SK-N-SH (cell line): ENCODE measurements around the gene MRNIP. TPM values are rescaled to one million over a fixed set of nuclear protein-coding genes. Genes with fewer than 3 reads are reported as not detected.

Experiments
- CTCF ChIA-PET: fragments of 300-600, 350-600 bp; formaldehyde crosslinking; extraction: SDS; loops from one replicate; lab custom pipeline; 2021; lab: Yijun Ruan, JAX
- POLR2A ChIA-PET: fragments of 350-600 bp; sonication (Branson Sonifier 250); formaldehyde crosslinking; extraction: SDS; loops from one replicate; lab custom pipeline; 2020; ENCODE audit warnings: antibody characterized with exemption, inconsistent platforms; lab: Yijun Ruan, JAX
- DNase-seq: peaks from one replicate; pipeline ENCODE4 v3.0.0; 2012
- H2AFZ ChIP-seq: fragments of 200-600 bp; sonication (generic); 2 replicates; pipeline ENCODE4 v1.8.1; 2016; ENCODE audit warnings: antibody characterized with exemption, mild to moderate bottlenecking, low read depth
- H3F3A ChIP-seq: fragments of 200-600 bp; sonication (generic); replicated peaks from 2 replicates; pipeline ENCODE3; 2016; ENCODE audit warnings: antibody characterized with exemption, mild to moderate bottlenecking; ENCODE audit not compliant: insufficient read depth
- H3K27ac ChIP-seq, 2 experiments: fragments of 200-500 bp in 1 of 2; fragments of 200-600 bp in 1 of 2; sonication (Bioruptor generic) in 1 of 2; sonication (generic), shearing (Covaris generic) in 1 of 2; 2 replicates each; pipeline versions ENCODE4 v1.5.1 to v1.6.1; 2014 to 2016; ENCODE audit warnings: low read depth in 2 of 2, inconsistent platforms in 1 of 2, low read length in 1 of 2, mild to moderate bottlenecking in 1 of 2, mixed read lengths in 1 of 2
- H3K27me3 ChIP-seq: fragments of 200-600 bp; sonication (generic), shearing (Covaris generic); 2 replicates; pipeline ENCODE4 v1.6.1; 2016; ENCODE audit warnings: mixed run types; ENCODE audit not compliant: insufficient read depth
- H3K36me3 ChIP-seq, 2 experiments: fragments of 200-500 bp in 1 of 2; fragments of 200-600 bp in 1 of 2; sonication (Bioruptor generic) in 1 of 2; sonication (generic) in 1 of 2; replicated peaks in 1 of 2; 2 replicates each; pipeline versions ENCODE3 to v1.5.1; 2014 to 2016; ENCODE audit warnings: low read length in 1 of 2, mild to moderate bottlenecking in 1 of 2; ENCODE audit not compliant: insufficient read depth in 2 of 2, control insufficient read depth in 1 of 2
- H3K4me1 ChIP-seq, 2 experiments: fragments of 200-500 bp in 1 of 2; fragments of 200-600 bp in 1 of 2; sonication (Bioruptor generic) in 1 of 2; sonication (generic), shearing (Covaris generic) in 1 of 2; 2 replicates each; pipeline versions ENCODE4 v1.5.1 to v1.6.1; 2014 to 2016; ENCODE audit warnings: low read depth in 1 of 2, low read length in 1 of 2, mixed run types in 1 of 2; ENCODE audit not compliant: insufficient read depth in 2 of 2, control insufficient read depth in 1 of 2
- H3K4me2 ChIP-seq: fragments of 200-600 bp; sonication (generic), shearing (Covaris generic); 2 replicates; pipeline ENCODE4 v1.6.1; 2017; ENCODE audit warnings: mixed run types
- H3K4me3 ChIP-seq, 2 experiments: fragments of 200-500 bp in 1 of 2; fragments of 200-600 bp in 1 of 2; sonication (Bioruptor generic) in 1 of 2; sonication (generic), shearing (Covaris generic) in 1 of 2; 2 replicates each; pipeline versions ENCODE4 v1.5.1 to v1.8.1; 2014 to 2016; ENCODE audit warnings: low read depth in 2 of 2, inconsistent platforms in 1 of 2, low read length in 1 of 2, mild to moderate bottlenecking in 1 of 2, mixed read lengths in 1 of 2, moderate library complexity in 1 of 2
- H3K79me2 ChIP-seq: fragments of 200-600 bp; sonication (generic); 2 replicates; pipeline ENCODE4 v1.8.1; 2017; ENCODE audit warnings: mild to moderate bottlenecking; ENCODE audit not compliant: insufficient read depth
- H3K9ac ChIP-seq: fragments of 200-600 bp; sonication (generic); 2 replicates; pipeline ENCODE4 v1.6.1; 2017; ENCODE audit warnings: mixed run types
- H3K9me2 ChIP-seq: fragments of 200-600 bp; sonication (generic); 2 replicates; pipeline ENCODE4 v1.6.1; 2017; ENCODE audit warnings: mixed run types
- H3K9me3 ChIP-seq: fragments of 200-600 bp; sonication (generic); 2 replicates; pipeline ENCODE4 v1.6.1; 2017; ENCODE audit warnings: mixed run types, mild to moderate bottlenecking, moderate library complexity
- H4K20me1 ChIP-seq: fragments of 200-600 bp; sonication (generic); 2 replicates; pipeline ENCODE4 v1.6.1; 2017; ENCODE audit warnings: mild to moderate bottlenecking, mixed run types; ENCODE audit not compliant: insufficient read depth
- ELF1 ChIP-seq: IDR thresholded peaks from 2 replicates; pipeline ENCODE4 v1.4.0; 2012
- EZH2phosphoT487 ChIP-seq: fragments of 200-600 bp; sonication (generic); IDR thresholded peaks from 2 replicates; pipeline ENCODE4 v1.6.1; 2017; ENCODE audit warnings: low read depth, mixed run types, mild to moderate bottlenecking, antibody characterized with exemption, moderate library complexity, borderline replicate concordance
- GABPA ChIP-seq: IDR thresholded peaks from 2 replicates; pipeline ENCODE4 v1.4.0; 2012; ENCODE audit warnings: low read depth, mild to moderate bottlenecking
- GATA2 ChIP-seq: sonication (generic); formaldehyde crosslinking; IDR thresholded peaks from 2 replicates; pipeline ENCODE4 v1.5.0; 2020; ENCODE audit warnings: mild to moderate bottlenecking, missing genetic modification reagents
- JUND ChIP-seq: IDR thresholded peaks from 2 replicates; pipeline ENCODE4 v1.4.0; 2012
- MEF2A ChIP-seq: IDR thresholded peaks from 2 replicates; pipeline ENCODE4 v1.4.0; 2012; ENCODE audit warnings: low read depth, borderline replicate concordance
- MXI1 ChIP-seq: IDR thresholded peaks from 2 replicates; pipeline ENCODE4 v1.6.1; 2012; ENCODE audit warnings: mild to moderate bottlenecking, low read depth, low read length, improper control_type of control experiment
- NFIC ChIP-seq: IDR thresholded peaks from 2 replicates; pipeline ENCODE4 v1.4.0; 2012; ENCODE audit warnings: borderline replicate concordance
- NRF1 ChIP-seq: IDR thresholded peaks from 2 replicates; pipeline ENCODE4 v1.6.1; 2012; ENCODE audit warnings: low read depth, mild to moderate bottlenecking, low read length
- RCOR1 ChIP-seq: fragments of 150-350 bp; IDR thresholded peaks from 2 replicates; pipeline ENCODE4 v1.6.1; 2017; ENCODE audit warnings: antibody characterized with exemption, low read length
- SIN3A ChIP-seq: IDR thresholded peaks from 2 replicates; pipeline ENCODE4 v1.6.1; 2012; ENCODE audit warnings: low read depth, mild to moderate bottlenecking, low read length, moderate library complexity, borderline replicate concordance
- SMC3 ChIP-seq: IDR thresholded peaks from 2 replicates; pipeline ENCODE4 v1.6.1; 2012; ENCODE audit warnings: low read depth, low read length, improper control_type of control experiment
- TAF1 ChIP-seq: IDR thresholded peaks from 2 replicates; pipeline ENCODE4 v1.6.1; 2012; ENCODE audit warnings: low read depth, mild to moderate bottlenecking, low read length, moderate library complexity, borderline replicate concordance
- WGBS: methylation state at CpG from one replicate; pipeline ENCODE4 v1.1.6; 2017; ENCODE audit warnings: low lambda C conversion rate; 5-methylcytosine and 5-hydroxymethylcytosine counted together
- polyA plus RNA-seq, 3 experiments: library from polyadenylated mRNA; depleted of rRNA; stranded (reverse); fragments of >200 nt; gene quantifications; 2 replicates each; pipeline ENCODE4 v1.2.3, GENCODE V29; 2012
- TF ChIP-seq, protein P1 (sequence below): IDR thresholded peaks from 2 replicates; pipeline ENCODE4 v1.4.0; 2012; ENCODE audit warnings: low read depth
- TF ChIP-seq, protein P2 (sequence below): IDR thresholded peaks from 2 replicates; pipeline ENCODE4 v1.4.0; 2012; ENCODE audit warnings: low read depth, borderline replicate concordance
- TF ChIP-seq, protein P3 (sequence below): fragments of 200-600 bp; sonication (generic); IDR thresholded peaks from 2 replicates; pipeline ENCODE4 v1.6.1; 2017; ENCODE audit warnings: antibody characterized with exemption, mild to moderate bottlenecking, moderate library complexity
- TF ChIP-seq, protein P4 (sequence below): IDR thresholded peaks from 2 replicates; pipeline ENCODE4; 2012
- TF ChIP-seq, protein P5 (sequence below): fragments of 150-350 bp; IDR thresholded peaks from 2 replicates; pipeline ENCODE4 v1.6.1; 2016; ENCODE audit warnings: mild to moderate bottlenecking, low read depth, low read length
- TF ChIP-seq, protein P6 (sequence below): fragments of 150-350 bp; IDR thresholded peaks from 2 replicates; pipeline ENCODE4 v1.6.1; 2017; ENCODE audit warnings: antibody characterized with exemption, low read length, low read depth, borderline replicate concordance
- TF ChIP-seq, protein P7 (sequence below): IDR thresholded peaks from 2 replicates; pipeline ENCODE4 v1.6.1; 2012; ENCODE audit warnings: mild to moderate bottlenecking, low read depth, low read length, moderate library complexity

The MRNIP gene
- polyA plus RNA-seq, 1 of the 3 experiments (the other 2 are of a cell fraction): 32.8 TPM

DNA sequence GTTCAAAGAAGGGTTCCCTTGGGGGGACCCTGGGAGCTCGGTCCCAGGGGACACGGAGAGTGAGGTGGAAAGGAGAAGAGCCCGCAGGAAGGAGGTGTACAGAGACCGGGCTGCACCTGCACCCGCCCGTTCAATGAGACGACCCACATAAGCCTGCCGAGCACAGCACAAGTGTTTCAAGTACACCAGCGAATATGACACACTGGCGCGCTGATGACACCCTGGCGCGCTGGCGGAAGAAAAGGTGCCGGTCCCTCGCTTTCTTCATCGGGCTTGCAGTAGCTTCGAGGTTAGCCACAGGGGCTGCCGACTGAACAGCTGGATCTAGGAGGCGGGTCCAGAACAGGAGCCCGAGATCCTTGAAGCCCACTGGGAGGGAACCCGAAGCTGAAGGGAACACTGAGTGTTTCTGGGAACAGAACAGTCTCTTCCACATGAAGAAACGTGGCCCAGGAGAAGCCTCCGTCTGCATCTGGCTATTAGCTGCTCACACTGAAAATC, 47.7 kb upstream of the MRNIP start:
- peak overlapping the region; percentile 56 to 76 for H3K4me3 ChIP-seq
- no peak overlapping the region for H2AFZ ChIP-seq
- peaks cover 26 to 30% of the 10 kb centered on the region in 2 experiments for H3K36me3 ChIP-seq
- peaks cover 16% of the 10 kb centered on the region; the same call in 1 of the 2 replicates for H4K20me1 ChIP-seq
- H3F3A ChIP-seq: no peaks in the 10 kb centered on the region
- TF ChIP-seq GABPA (no peak), SMC3 (no peak), MEF2A (no peak), MXI1 (no peak), SIN3A (no peak), ELF1 (no peak), JUND (no peak), EZH2phosphoT487 (no peak), TAF1 (no peak), NFIC (no peak), GATA2 (CRISPR knock-in tag) (no peak), NRF1 (no peak), RCOR1 (no peak)
- TF ChIP-seq, protein P1, sequence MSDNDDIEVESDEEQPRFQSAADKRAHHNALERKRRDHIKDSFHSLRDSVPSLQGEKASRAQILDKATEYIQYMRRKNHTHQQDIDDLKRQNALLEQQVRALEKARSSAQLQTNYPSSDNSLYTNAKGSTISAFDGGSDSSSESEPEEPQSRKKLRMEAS: no peak
- TF ChIP-seq, protein P2, sequence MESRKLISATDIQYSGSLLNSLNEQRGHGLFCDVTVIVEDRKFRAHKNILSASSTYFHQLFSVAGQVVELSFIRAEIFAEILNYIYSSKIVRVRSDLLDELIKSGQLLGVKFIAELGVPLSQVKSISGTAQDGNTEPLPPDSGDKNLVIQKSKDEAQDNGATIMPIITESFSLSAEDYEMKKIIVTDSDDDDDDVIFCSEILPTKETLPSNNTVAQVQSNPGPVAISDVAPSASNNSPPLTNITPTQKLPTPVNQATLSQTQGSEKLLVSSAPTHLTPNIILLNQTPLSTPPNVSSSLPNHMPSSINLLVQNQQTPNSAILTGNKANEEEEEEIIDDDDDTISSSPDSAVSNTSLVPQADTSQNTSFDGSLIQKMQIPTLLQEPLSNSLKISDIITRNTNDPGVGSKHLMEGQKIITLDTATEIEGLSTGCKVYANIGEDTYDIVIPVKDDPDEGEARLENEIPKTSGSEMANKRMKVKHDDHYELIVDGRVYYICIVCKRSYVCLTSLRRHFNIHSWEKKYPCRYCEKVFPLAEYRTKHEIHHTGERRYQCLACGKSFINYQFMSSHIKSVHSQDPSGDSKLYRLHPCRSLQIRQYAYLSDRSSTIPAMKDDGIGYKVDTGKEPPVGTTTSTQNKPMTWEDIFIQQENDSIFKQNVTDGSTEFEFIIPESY: no peak
- TF ChIP-seq, protein P3, sequence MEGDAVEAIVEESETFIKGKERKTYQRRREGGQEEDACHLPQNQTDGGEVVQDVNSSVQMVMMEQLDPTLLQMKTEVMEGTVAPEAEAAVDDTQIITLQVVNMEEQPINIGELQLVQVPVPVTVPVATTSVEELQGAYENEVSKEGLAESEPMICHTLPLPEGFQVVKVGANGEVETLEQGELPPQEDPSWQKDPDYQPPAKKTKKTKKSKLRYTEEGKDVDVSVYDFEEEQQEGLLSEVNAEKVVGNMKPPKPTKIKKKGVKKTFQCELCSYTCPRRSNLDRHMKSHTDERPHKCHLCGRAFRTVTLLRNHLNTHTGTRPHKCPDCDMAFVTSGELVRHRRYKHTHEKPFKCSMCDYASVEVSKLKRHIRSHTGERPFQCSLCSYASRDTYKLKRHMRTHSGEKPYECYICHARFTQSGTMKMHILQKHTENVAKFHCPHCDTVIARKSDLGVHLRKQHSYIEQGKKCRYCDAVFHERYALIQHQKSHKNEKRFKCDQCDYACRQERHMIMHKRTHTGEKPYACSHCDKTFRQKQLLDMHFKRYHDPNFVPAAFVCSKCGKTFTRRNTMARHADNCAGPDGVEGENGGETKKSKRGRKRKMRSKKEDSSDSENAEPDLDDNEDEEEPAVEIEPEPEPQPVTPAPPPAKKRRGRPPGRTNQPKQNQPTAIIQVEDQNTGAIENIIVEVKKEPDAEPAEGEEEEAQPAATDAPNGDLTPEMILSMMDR: no peak
- TF ChIP-seq, protein P4, sequence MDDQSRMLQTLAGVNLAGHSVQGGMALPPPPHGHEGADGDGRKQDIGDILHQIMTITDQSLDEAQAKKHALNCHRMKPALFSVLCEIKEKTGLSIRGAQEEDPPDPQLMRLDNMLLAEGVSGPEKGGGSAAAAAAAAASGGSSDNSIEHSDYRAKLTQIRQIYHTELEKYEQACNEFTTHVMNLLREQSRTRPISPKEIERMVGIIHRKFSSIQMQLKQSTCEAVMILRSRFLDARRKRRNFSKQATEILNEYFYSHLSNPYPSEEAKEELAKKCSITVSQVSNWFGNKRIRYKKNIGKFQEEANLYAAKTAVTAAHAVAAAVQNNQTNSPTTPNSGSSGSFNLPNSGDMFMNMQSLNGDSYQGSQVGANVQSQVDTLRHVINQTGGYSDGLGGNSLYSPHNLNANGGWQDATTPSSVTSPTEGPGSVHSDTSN: no peak
- TF ChIP-seq, protein P5, sequence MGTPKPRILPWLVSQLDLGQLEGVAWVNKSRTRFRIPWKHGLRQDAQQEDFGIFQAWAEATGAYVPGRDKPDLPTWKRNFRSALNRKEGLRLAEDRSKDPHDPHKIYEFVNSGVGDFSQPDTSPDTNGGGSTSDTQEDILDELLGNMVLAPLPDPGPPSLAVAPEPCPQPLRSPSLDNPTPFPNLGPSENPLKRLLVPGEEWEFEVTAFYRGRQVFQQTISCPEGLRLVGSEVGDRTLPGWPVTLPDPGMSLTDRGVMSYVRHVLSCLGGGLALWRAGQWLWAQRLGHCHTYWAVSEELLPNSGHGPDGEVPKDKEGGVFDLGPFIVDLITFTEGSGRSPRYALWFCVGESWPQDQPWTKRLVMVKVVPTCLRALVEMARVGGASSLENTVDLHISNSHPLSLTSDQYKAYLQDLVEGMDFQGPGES: no peak
- TF ChIP-seq, protein P6, sequence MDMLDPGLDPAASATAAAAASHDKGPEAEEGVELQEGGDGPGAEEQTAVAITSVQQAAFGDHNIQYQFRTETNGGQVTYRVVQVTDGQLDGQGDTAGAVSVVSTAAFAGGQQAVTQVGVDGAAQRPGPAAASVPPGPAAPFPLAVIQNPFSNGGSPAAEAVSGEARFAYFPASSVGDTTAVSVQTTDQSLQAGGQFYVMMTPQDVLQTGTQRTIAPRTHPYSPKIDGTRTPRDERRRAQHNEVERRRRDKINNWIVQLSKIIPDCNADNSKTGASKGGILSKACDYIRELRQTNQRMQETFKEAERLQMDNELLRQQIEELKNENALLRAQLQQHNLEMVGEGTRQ: no peak
- TF ChIP-seq, protein P7, sequence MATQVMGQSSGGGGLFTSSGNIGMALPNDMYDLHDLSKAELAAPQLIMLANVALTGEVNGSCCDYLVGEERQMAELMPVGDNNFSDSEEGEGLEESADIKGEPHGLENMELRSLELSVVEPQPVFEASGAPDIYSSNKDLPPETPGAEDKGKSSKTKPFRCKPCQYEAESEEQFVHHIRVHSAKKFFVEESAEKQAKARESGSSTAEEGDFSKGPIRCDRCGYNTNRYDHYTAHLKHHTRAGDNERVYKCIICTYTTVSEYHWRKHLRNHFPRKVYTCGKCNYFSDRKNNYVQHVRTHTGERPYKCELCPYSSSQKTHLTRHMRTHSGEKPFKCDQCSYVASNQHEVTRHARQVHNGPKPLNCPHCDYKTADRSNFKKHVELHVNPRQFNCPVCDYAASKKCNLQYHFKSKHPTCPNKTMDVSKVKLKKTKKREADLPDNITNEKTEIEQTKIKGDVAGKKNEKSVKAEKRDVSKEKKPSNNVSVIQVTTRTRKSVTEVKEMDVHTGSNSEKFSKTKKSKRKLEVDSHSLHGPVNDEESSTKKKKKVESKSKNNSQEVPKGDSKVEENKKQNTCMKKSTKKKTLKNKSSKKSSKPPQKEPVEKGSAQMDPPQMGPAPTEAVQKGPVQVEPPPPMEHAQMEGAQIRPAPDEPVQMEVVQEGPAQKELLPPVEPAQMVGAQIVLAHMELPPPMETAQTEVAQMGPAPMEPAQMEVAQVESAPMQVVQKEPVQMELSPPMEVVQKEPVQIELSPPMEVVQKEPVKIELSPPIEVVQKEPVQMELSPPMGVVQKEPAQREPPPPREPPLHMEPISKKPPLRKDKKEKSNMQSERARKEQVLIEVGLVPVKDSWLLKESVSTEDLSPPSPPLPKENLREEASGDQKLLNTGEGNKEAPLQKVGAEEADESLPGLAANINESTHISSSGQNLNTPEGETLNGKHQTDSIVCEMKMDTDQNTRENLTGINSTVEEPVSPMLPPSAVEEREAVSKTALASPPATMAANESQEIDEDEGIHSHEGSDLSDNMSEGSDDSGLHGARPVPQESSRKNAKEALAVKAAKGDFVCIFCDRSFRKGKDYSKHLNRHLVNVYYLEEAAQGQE: no peak
- ChIA-PET POLR2A (no interaction called here), CTCF (interaction anchor here (1.1 to 2.1 kb wide), 7 partner anchors 10 to 143 kb away, joined by 3 to 8 read pairs (median 5); no protein-coding TSS in a partner anchor)
- H3K79me2 ChIP-seq: peaks cover 46% of the 10 kb centered on the region
- no peaks in the 10 kb centered on the region for H3K27me3 ChIP-seq
- H3K4me1 ChIP-seq: peaks cover 0 to 9% of the 10 kb centered on the region in 2 experiments; a peak in 2 of 4 replicates
- peak overlapping the region; percentile 98 for H3K4me2 ChIP-seq
- H3K27ac ChIP-seq: no peak overlapping the region
- no peaks in the 10 kb centered on the region for H3K9me2 ChIP-seq
- no peaks in the 10 kb centered on the region for H3K9me3 ChIP-seq
- no peak for DNase-seq
- WGBS: 92% methylated on average over 23 of the region's 24 CpGs
- H3K9ac ChIP-seq: peak overlapping the region; percentile 68; the same call in 1 of the 2 replicates
